Common myeloid progenitor, CD34-positive (primary cell): ENCODE results near the gene RAB11FIP4.

Experiments used
- CTCF ChIA-PET: fragments of 350-600 bp; sonication (Branson Sonifier 250); formaldehyde crosslinking; loops from one replicate; lab custom pipeline; 2021; ENCODE audit warnings: antibody characterized with exemption; lab: Charles Lee
- POLR2A ChIA-PET: fragments of 350-600 bp; sonication (Branson Sonifier 250); formaldehyde crosslinking; loops from one replicate; lab custom pipeline; 2021; ENCODE audit warnings: antibody characterized with exemption; lab: Charles Lee
- DNase-seq, 3 donors: peaks; one replicate each; pipeline versions ENCODE4 v3.0.0 to v3.0.0-alpha.2; 2013
- H3K27ac ChIP-seq, 2 experiments: 1 replicate in 1 of 2; 2 replicates in 1 of 2; pipeline ENCODE4 v1.7.0; 2013; ENCODE audit warnings: inconsistent platforms in 2 of 2, low read length in 2 of 2, mild to moderate bottlenecking in 2 of 2, low read depth in 1 of 2, moderate library complexity in 1 of 2; ENCODE audit not compliant: severe bottlenecking in 2 of 2, insufficient read depth in 1 of 2, poor library complexity in 1 of 2
- H3K27me3 ChIP-seq, 5 experiments: replicated peaks in 2 of 5; 1 replicate in 3 of 5; 2 replicates in 2 of 5; pipeline versions ENCODE4 v1.6.1 to v1.7.0; 2013; ENCODE audit warnings: low read length in 4 of 5, mild to moderate bottlenecking in 2 of 5, moderate library complexity in 2 of 5, inconsistent platforms in 1 of 5; ENCODE audit not compliant: insufficient read depth in 5 of 5, control insufficient read depth in 4 of 5
- H3K36me3 ChIP-seq, 4 experiments: 1 replicate in 2 of 4; 2 replicates in 2 of 4; pipeline versions ENCODE4 v1.6.1 to v1.7.0; 2013; ENCODE audit warnings: low read length in 3 of 4, control low read depth in 1 of 4, mild to moderate bottlenecking in 1 of 4; ENCODE audit not compliant: control insufficient read depth in 4 of 4, insufficient read depth in 4 of 4
- H3K4me1 ChIP-seq, 4 experiments: 1 replicate in 3 of 4; 2 replicates in 1 of 4; pipeline versions ENCODE4 v1.6.1 to v1.7.1; 2013; ENCODE audit warnings: low read length in 3 of 4, mild to moderate bottlenecking in 3 of 4, control low read depth in 1 of 4, inconsistent platforms in 1 of 4, moderate library complexity in 1 of 4; ENCODE audit not compliant: control insufficient read depth in 4 of 4, insufficient read depth in 4 of 4; ENCODE audit errors: control extremely low read depth in 1 of 4
- H3K4me3 ChIP-seq, 7 experiments: 1 replicate in 4 of 7; 2 replicates in 3 of 7; pipeline versions ENCODE4 v1.5.1 to v1.7.0; 2013; ENCODE audit warnings: mild to moderate bottlenecking in 7 of 7, low read length in 6 of 7, moderate library complexity in 6 of 7, inconsistent platforms in 2 of 7, low read depth in 2 of 7, control low read depth in 1 of 7; ENCODE audit not compliant: insufficient read depth in 4 of 7, control insufficient read depth in 1 of 7; ENCODE audit errors: extremely low read depth in 1 of 7
- H3K9me3 ChIP-seq, 5 experiments: 1 replicate in 4 of 5; 2 replicates in 1 of 5; pipeline versions ENCODE4 v1.6.1 to v1.7.1; 2013; ENCODE audit warnings: low read length in 4 of 5, mild to moderate bottlenecking in 2 of 5, inconsistent platforms in 1 of 5, low read depth in 1 of 5, moderate library complexity in 1 of 5; ENCODE audit not compliant: control insufficient read depth in 4 of 5, insufficient read depth in 2 of 5; ENCODE audit errors: control extremely low read depth in 1 of 5
- WGBS: methylation state at CpG from one replicate; pipeline ENCODE4 v1.1.5; 2013; ENCODE audit not compliant: insufficient coverage; 5-methylcytosine and 5-hydroxymethylcytosine counted together

The RAB11FIP4 gene

GRCh38 chr17:31449111-31449510, 57.6 kb downstream of the RAB11FIP4 start:
- ChIA-PET POLR2A (no interaction called here), CTCF (interaction anchor here (0.9 to 2.7 kb wide), 5 partner anchors 10 to 76 kb away, joined by 3 to 10 read pairs (median 4); no protein-coding TSS in a partner anchor)
- WGBS, result 93% methylated on average over 7 of the region's 7 CpGs
- no peaks in the 10 kb centered on the region for H3K4me1 ChIP-seq
- peaks cover 0 to 2% (median 0%) of the 10 kb centered on the region in 5 experiments for H3K27me3 ChIP-seq
- no peak for DNase-seq
- no peak overlapping the region for H3K4me3 ChIP-seq
- H3K36me3 ChIP-seq, result no peaks in the 10 kb centered on the region
- H3K27ac ChIP-seq, result no peak overlapping the region
- no peaks in the 10 kb centered on the region for H3K9me3 ChIP-seq

- Histone ChIP-seq H3K27me3 (peaks cover 0 to 2% (median 0%) of the 10 kb centered on the region in 5 experiments), H3K27ac (no peak overlapping the region), H3K4me3 (no peak overlapping the region), H3K4me1 (no peaks in the 10 kb centered on the region), H3K9me3 (no peaks in the 10 kb centered on the region), H3K36me3 (no peaks in the 10 kb centered on the region)
- 91% methylated on average over 1 of the region's 3 CpGs for WGBS
- CTCF ChIA-PET, result interaction anchor here (0.8 to 2.7 kb wide), 6 partner anchors 10 to 75 kb away, joined by 3 to 10 read pairs (median 4); no protein-coding TSS in a partner anchor
- POLR2A ChIA-PET, result no interaction called here
- no peak for DNase-seq
Observed at GRCh38 chr17:31449746-31450145, 58.3 kb downstream of the RAB11FIP4 start.

GRCh38 chr17:31452101-31452500, 60.6 kb downstream of the RAB11FIP4 start:
- Histone ChIP-seq H3K36me3 (no peaks in the 10 kb centered on the region), H3K4me3 (no peak overlapping the region), H3K27ac (no peak overlapping the region), H3K27me3 (peaks cover 0 to 2% (median 0%) of the 10 kb centered on the region in 5 experiments), H3K4me1 (no peaks in the 10 kb centered on the region), H3K9me3 (no peaks in the 10 kb centered on the region)
- no peak for DNase-seq
- 100% methylated on average over 4 of the region's 4 CpGs for WGBS
- POLR2A ChIA-PET, result no interaction called here
- CTCF ChIA-PET, result interaction anchor here (0.7 to 2.1 kb wide), 2 partner anchors 61 to 73 kb away, joined by 3 to 6 read pairs; no protein-coding TSS in a partner anchor

- POLR2A ChIA-PET, result no interaction called here
- no peaks in the 10 kb centered on the region for H3K4me1 ChIP-seq
- no peak overlapping the region for H3K4me3 ChIP-seq
- CTCF ChIA-PET, result interaction anchor here (2.1 kb wide), 1 partner anchor 73 kb away, joined by 6 read pairs; no protein-coding TSS in a partner anchor
- no peaks in the 10 kb centered on the region for H3K9me3 ChIP-seq
- DNase-seq, result no peak
- no peaks in the 10 kb centered on the region for H3K36me3 ChIP-seq
- no peak overlapping the region for H3K27ac ChIP-seq
- H3K27me3 ChIP-seq, result peaks cover 0 to 2% (median 0%) of the 10 kb centered on the region in 5 experiments
- 92% methylated on average over 7 of the region's 10 CpGs for WGBS
Observed at GRCh38 chr17:31452561-31453110, 61.2 kb downstream of the RAB11FIP4 start.

- Histone ChIP-seq H3K4me3 (no peak overlapping the region), H3K36me3 (no peaks in the 10 kb centered on the region), H3K27me3 (peaks cover 0 to 2% (median 0%) of the 10 kb centered on the region in 5 experiments), H3K9me3 (no peaks in the 10 kb centered on the region), H3K4me1 (no peaks in the 10 kb centered on the region), H3K27ac (no peak overlapping the region)
- CTCF ChIA-PET, result interaction anchor here (0.6 kb wide), 1 partner anchor 19 kb away, joined by 3 read pairs; no protein-coding TSS in a partner anchor
- POLR2A ChIA-PET, result no interaction called here
- DNase-seq, result no peak
- no CpG with 5 or more reads among the region's 2 CpGs for WGBS
Observed at GRCh38 chr17:31453896-31454295, 62.4 kb downstream of the RAB11FIP4 start.

- POLR2A ChIA-PET, result no interaction called here
- no peak for DNase-seq
- H3K27me3 ChIP-seq, result peaks cover 0 to 3% (median 0%) of the 10 kb centered on the region in 5 experiments
- no peaks in the 10 kb centered on the region for H3K4me1 ChIP-seq
- no peak overlapping the region for H3K4me3 ChIP-seq
- H3K27ac ChIP-seq, result no peak overlapping the region
- H3K9me3 ChIP-seq, result no peaks in the 10 kb centered on the region
- WGBS, result 98% methylated on average over 5 of the region's 5 CpGs
- H3K36me3 ChIP-seq, result no peaks in the 10 kb centered on the region
- CTCF ChIA-PET, result interaction anchor here (0.7 to 1.1 kb wide), 5 partner anchors 9 to 52 kb away, joined by 3 to 5 read pairs (median 3); no protein-coding TSS in a partner anchor
Observed at GRCh38 chr17:31456814-31457213, 65.3 kb downstream of the RAB11FIP4 start.
